GM21381 (cell line): ENCODE data around the gene SLC6A8.

Experiments
- ATAC-seq: cut with Tn5 transposase; IDR thresholded peaks from one replicate; pipeline ENCODE4 v1.9.1; 2021; ENCODE audit warnings: mild to moderate bottlenecking, moderate library complexity; ENCODE audit not compliant: unreplicated experiment

Gene SLC6A8

DNA sequence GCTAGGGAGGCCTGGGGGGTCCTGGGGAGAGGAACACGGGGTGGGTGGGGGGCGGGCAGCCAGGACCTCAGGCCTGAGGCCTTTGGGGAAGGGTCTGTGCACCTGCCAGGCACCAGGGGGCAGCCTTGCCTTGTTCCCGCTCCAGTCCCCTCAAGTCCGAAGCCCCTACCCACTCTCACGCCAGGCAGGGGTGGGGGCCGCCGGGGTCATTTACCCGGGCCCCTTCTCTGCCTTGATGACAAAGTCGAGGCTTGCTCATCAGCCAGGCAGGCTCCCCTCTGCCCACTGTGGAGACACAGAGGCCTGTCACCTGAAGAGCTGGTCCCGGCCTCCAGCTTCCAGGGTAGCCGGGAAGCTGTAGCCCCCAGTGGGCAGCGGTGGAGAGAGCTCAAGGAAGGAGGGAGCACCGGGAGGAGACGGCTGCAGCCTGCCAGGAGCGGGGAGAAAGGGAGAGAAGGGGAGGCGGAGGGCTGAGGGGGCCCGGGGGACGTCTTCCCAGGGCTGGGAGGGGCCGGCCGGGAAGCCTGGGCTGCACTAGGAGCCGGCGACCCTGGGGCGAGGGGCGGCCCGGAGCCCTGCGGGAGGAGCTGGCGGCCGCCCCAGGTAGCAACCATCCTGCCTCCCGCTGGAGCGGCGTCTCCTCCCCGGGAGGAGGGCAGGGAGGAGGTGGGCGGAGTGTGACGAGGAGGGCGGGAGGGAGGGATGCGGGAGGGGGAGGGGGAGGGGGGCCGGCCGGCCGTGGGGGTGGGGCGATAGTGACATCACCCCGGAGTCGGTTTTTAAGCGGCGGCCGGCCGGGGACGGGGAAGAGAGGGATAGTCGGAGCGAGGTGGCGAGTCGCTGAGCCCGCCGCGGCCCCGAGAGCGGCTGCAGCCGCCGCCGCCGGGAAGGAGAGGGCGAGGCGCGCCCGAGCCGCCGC lies at the start of gene SLC6A8:
Gene SLC6A8, plus strand, starts transcription at position 806 of the 919 bp plus-strand sequence. CDS start 649 bp downstream, outside the sequence.
- no peak for ATAC-seq

GRCh38 chrX:153638041-153638371 lies 49.7 kb upstream of the SLC6A8 start:
- ATAC-seq: no peak

GRCh38 chrX:153638436-153639176 lies 49.1 kb upstream of the SLC6A8 start:
- no peak for ATAC-seq

GRCh38 chrX:153639177-153640044 lies 48.3 kb upstream of the SLC6A8 start:
- no peak for ATAC-seq

GRCh38 chrX:153640045-153640686 lies 47.6 kb upstream of the SLC6A8 start:
- ATAC-seq: no peak

- ATAC-seq: no peak
These were observed 46.8 kb upstream of the SLC6A8 start for GRCh38 chrX:153640736-153641575.

DNA sequence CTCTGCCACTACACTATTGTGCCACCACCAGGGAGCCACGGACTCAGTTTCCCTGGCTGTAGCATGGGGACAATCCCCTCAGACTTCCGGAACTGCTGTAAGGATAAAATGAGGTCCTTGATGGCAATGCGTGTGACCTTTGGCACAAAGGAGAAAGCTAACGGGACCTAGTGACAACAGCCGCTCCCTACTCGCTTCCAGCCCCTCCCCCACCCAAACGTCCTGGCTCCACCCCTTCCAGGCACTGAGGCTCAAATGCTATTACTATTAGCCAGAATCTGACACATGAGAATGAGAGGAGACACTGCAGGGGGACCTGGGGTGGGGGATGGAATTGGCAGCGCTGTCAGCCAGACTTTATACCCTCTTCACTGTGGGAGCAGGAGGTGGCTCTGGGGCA lies 46.1 kb upstream of the SLC6A8 start:
- ATAC-seq: no peak

DNA sequence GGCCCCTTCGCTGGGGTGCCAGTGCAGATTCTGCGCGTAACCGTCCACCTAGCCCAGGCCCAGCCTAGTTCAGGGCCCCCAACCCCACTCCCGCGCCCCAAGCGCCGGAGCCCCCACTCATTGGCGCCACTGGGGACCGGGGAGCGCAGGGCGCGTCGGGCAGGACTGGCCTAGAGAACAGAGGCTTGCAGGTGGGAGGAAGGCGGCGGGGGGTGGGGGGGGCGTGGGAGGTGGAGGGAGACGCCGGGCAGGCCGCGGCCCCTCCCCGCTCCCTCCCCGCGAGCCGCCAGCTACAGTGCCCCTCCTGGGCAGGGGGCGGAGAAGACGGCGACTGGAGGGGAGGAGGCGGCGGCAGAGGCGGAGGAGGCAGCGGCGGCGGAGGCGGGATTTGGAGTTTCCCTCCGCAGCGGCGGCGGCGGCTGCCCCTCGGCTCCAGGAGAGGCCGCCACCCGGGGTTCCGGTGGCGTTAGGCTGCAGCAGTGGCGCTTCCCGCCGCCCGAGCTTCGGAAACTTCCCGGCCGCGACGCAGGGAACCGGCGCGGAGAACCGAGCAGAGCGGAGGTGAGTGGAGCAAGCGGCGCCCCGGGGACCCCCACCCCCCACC lies 45.6 kb upstream of the SLC6A8 start:
- ATAC-seq: no peak

- no peak for ATAC-seq
These were observed 44.9 kb upstream of the SLC6A8 start for GRCh38 chrX:153642655-153643430.

DNA sequence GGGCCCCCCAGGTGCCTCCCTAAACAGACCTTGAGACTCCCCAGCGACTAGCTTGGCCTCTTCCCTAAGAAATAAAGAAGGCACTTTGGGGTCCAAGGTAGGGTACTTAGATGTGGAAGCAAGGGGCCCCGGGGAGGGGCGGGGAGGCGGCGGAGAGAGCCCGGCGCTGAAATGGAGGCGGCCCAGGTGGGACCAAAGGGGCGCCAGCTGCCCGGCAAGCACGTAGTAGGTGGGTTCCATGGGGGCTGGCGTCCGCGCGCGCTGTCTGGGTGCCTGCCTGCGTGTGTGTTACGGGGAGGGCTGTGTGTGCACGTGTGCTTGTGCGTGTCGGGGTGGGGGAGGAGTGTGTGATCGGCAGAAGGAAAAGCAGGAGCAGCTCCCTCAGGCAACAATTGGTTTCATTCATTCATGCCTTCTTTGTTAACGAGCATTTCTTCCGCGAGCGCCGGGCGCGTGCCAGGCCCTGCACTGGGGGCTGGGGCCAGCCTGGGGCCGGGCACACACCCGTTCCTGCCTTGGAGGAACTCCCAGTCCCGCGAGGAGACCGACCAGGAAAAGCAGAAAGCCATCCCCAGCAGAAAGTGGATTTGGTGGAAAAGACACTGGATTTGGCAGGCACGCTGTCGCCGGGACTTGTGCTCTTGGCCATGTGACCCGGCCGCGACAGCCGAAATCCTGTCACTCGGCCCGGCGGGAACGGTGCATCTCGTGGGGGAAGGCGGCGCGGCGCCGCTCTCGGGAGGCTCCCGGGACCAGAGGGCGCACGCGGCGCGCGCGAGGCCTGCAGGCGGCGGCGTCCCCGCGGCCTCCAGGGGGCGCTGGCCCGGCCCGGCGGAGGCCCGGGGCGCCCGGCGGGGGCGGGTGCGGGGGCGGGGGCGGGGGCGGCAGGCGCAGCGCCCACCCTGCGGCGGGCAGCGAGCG lies 44.0 kb upstream of the SLC6A8 start:
- ATAC-seq: no peak

DNA sequence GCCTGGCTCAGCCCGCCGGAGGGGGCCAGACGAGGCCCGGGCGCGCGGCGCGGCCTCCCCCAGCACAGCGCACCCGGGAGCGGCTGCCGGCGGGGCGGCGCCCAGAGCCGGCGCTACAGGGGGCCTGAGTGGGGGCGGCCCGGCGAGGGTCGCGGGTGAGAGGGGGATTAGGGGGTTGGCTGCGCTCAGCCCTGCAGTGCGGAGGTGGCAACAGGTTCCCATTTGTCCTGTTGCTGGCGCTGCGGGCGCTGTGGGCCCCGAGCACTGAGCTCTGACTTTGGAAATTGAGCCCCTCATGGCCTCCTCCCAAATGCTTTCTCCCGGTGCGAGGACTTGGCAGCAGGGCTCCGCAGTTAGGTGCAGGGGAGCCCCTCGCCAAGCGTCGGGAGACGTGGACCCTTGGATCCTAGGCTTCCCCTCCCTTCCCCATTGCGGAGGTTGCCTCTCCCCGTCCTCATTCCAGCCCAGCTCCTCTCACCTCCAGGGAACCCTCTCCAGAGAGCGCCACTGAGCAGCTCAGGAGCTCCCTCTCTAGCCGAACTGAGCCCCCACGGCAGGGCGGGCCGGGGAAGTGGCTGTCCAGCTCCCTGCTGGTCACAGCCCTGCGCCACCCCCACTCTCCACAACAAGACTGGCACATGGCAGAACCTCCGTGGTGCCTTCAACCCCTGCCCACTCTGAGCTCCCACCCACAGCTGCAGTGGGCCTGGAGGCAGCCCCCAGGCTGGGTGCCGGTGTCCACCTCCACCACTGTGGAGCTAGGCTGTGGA lies 43.2 kb upstream of the SLC6A8 start:
- ATAC-seq: no peak

GRCh38 chrX:153645151-153645550 lies 42.6 kb upstream of the SLC6A8 start:
- ATAC-seq: no peak

DNA sequence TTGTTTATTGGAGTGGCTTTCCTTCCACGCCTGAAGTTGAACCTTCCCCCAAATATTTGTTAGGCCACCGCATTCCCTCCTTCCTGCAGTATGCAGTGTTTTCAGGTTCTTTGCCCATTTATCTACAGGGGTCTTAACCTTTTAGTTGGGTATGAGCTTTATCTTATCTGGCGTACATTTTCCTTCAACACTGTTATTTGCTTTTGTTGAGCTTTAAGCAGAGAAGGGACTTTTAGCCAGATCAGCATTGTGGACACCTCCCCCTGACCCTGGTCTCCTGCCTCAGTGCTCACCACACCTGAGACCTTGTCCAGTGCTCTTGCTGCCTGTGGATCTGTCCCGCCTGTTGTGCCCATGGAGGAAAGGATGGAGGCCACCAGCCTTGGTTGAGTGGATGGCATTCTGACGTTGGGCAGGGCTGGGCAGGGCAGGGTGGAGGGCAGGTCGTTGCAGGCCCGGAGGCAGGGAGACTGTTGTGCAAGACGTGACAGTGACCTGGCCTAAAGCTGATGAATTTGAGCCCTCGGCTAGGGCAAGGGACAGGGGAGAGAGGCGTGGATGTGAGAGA lies 41.7 kb upstream of the SLC6A8 start:
- ATAC-seq: no peak

DNA sequence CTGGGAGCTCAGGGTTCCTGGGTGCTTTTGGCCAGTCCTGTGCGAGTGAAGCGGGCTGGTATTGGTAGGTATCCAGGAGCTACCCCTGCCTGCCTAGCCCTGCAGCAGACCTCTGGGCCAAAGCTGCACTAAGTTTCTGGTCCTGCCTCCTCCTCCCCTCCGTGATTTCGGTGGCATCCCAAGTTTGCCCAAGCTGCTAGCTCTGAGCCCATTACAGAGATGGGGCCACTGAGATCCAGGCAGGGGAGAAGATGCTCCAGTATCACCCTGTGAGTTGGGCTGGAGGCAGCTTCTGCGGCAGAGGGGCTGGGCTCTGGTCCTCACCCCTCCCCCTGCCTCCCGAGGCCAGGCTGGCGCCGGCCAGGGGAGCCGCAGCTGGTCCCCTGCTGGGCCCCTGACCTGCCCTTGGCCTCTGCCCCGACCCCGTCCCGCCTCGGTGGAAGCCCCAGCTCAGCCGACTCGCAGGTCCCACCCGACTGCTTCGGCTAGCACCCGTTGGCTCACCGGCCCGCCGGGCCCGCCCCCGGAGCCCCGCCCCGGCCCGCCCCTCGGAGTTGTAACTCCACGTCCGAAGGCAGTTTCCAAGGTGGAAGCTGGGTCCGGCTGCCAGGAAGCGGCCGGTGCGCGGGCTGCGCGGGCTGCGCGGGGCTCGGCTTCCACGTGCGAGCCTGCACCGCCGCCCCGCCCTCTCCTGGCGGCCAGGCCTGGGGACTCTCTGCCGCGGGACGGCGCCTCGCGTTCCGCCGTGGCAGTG lies 40.9 kb upstream of the SLC6A8 start, which contains the start of gene DUSP9:
Gene DUSP9, plus strand, starts transcription at position 584 of the 754 bp plus-strand sequence. CDS start 751 bp downstream, outside the sequence.
- no peak for ATAC-seq
